Activated T-helper 1 cell treated with Interleukin-2 at 50 U/mL for 16 hours (primary cell): Measurements from ENCODE around the gene COL6A2.
"Not testable (repeated sequence)": the region's sequence is repeated elsewhere in the genome, so short reads cannot be mapped to it uniquely, and the experiment has no call there.

Experiments used
- DNase-seq: peaks from one replicate; pipeline ENCODE4 v3.0.0-alpha.2; 2020; ENCODE audit warnings: low read depth

Gene COL6A2

DNA sequence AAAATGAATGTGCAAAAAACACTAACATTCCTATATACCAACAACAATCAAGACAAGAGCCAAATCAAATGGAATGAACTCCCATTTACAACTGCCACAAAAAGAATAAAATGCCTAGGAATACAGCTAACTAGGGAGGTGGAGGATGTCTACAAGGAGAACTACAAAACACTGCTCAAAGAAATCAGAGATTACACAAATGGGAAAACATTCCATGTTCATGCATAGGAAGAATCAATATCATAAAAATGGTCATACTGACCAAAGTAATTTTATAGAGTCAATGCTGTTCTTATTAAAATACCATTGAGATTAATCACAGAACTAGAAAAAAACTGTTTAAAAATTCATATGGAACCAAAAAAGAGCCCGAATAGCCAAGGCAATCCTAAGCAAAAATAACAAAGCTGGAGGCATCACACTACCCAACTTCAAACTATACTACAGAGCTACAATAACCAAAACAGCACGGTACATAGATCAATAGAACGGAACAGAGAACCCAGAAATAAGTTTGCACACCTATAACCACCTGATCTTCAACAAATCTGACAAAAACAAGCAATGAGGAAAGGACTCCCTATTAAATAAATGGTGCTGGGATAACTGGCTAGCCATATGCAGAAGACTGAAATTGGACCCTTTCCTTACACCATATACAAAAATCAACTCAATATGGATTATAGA is 78.7 kb downstream of the COL6A2 start:
- DNase-seq = not testable (repeated sequence)

DNA sequence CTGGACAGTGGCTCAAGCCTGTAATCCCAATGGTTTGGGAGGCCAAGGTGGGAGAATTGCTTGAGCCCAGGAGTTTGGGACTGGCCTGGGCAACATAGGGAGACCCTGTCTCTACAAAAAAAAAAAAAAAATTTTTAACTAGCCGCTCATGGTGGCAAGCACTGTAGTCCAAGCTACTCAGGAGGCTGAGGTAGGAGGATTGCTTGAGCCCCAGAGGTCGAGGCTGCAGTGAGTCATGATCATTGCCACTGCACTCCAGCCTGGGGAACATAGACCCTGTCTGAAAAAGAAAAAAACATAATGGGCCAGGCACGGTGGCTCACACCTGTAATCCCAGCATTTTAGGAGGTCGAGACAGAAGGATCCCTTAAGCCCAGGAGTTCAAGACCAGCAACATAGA is 81.0 kb downstream of the COL6A2 start:
- DNase-seq = no peak
